Gastroesophageal sphincter (tissue), 4 donors: ENCODE data around the gene TDRD10. TPM values are rescaled to one million over a fixed set of nuclear protein-coding genes. Genes with fewer than 3 reads are reported as not detected.

Source experiments
- ATAC-seq: fragments of 150-250 bp; one replicate; pipeline ENCODE4 v1.9.1; 2016; ENCODE audit warnings: mild to moderate bottlenecking, moderate library complexity
- H3K27ac ChIP-seq, 4 donors: fragments of 200-600 bp; sonication (generic) in 3 of 4; 1 replicate in 3 of 4; 2 replicates in 1 of 4; pipeline ENCODE4 v1.5.1; 2016 to 2019
- H3K27me3 ChIP-seq: fragments of 200-600 bp; sonication (generic); one replicate; pipeline ENCODE4 v1.5.1; 2019
- H3K36me3 ChIP-seq, 2 donors: fragments of 200-600 bp; sonication (generic); one replicate each; pipeline ENCODE4 v1.5.1; 2019; ENCODE audit warnings: control low read depth in 1 of 2
- H3K4me1 ChIP-seq, 3 donors: fragments of 200-600 bp; sonication (generic); 1 replicate in 2 of 3; 2 replicates in 1 of 3; pipeline ENCODE4 v1.5.1; 2016 to 2019; ENCODE audit warnings: control low read depth in 2 of 3
- H3K4me3 ChIP-seq, 2 donors: fragments of 200-600 bp; sonication (generic); one replicate each; pipeline ENCODE4 v1.5.1; 2019; ENCODE audit warnings: mild to moderate bottlenecking in 1 of 2, moderate library complexity in 1 of 2
- H3K9me3 ChIP-seq, 3 donors: fragments of 200-600 bp; sonication (generic); one replicate each; pipeline ENCODE4 v1.5.1; 2017 to 2019; ENCODE audit warnings: control low read depth in 2 of 3
- CTCF ChIP-seq, 4 experiments: fragments of 200-600 bp in 2 of 4; fragments of 450-650 bp in 2 of 4; sonication (generic) in 1 of 4; IDR thresholded peaks; one replicate each; pipeline ENCODE4 v1.5.1; 2017 to 2019; ENCODE audit warnings: antibody characterized with exemption in 4 of 4, mild to moderate bottlenecking in 2 of 4, moderate library complexity in 2 of 4
- EP300 ChIP-seq: sonication (generic); formaldehyde crosslinking; IDR thresholded peaks from one replicate; pipeline ENCODE4 v1.6.1; 2017; ENCODE audit warnings: antibody characterized with exemption, mild to moderate bottlenecking
- POLR2A ChIP-seq, 2 donors: fragments of 450-650 bp; IDR thresholded peaks; one replicate each; pipeline ENCODE4 v1.6.1; 2017; ENCODE audit warnings: antibody characterized with exemption in 2 of 2, mild to moderate bottlenecking in 2 of 2, moderate library complexity in 1 of 2
- POLR2AphosphoS5 ChIP-seq: sonication (generic); formaldehyde crosslinking; IDR thresholded peaks from one replicate; pipeline ENCODE4 v1.6.1; 2017; ENCODE audit warnings: antibody characterized with exemption
- WGBS, 2 donors: methylation state at CpG; one replicate each; pipeline ENCODE4 v1.1.5; 2018; ENCODE audit warnings: low coverage in 1 of 2; 5-methylcytosine and 5-hydroxymethylcytosine counted together
- total RNA-seq, 4 donors: library from RNA; depleted of rRNA; stranded (reverse); fragments of >200 nt; gene quantifications; one replicate each; pipeline ENCODE4 v1.1.0, GENCODE V29; 2016

The TDRD10 gene
- total RNA-seq, 4 donors from 2014 or later = 1.4 to 3.3 (median 2.8) TPM

GRCh38 chr1:154573168-154573510, 71.1 kb downstream of the TDRD10 start:
- no peak for TF ChIP-seq CTCF (IDR thresholded peaks at IDR 0.05)
- no peak for TF ChIP-seq POLR2AphosphoS5
- TF ChIP-seq POLR2A (IDR thresholded peaks at IDR 0.05) = no peak
- TF ChIP-seq EP300 = no peak
- no peak overlapping the region for H3K27ac ChIP-seq
- H3K4me3 ChIP-seq = no peak overlapping the region
- 76 to 93% methylated on average over 3 of the region's 3 CpGs for WGBS, 2 donors
- no peaks in the 10 kb centered on the region for H3K9me3 ChIP-seq
- no peak for ATAC-seq
- H3K36me3 ChIP-seq = peaks cover 0 to 4% of the 10 kb centered on the region in 2 donors
- peaks cover 0 to 17% (median 4%) of the 10 kb centered on the region in 3 donors for H3K4me1 ChIP-seq
- peaks cover 37% of the 10 kb centered on the region for H3K27me3 ChIP-seq

GRCh38 chr1:154574716-154575115, 72.7 kb downstream of the TDRD10 start:
- H3K4me3 ChIP-seq = no peak overlapping the region
- no peaks in the 10 kb centered on the region for H3K9me3 ChIP-seq
- peaks cover 21% of the 10 kb centered on the region for H3K27me3 ChIP-seq
- peaks cover 0 to 20% of the 10 kb centered on the region in 2 donors for H3K36me3 ChIP-seq
- H3K27ac ChIP-seq = no peak overlapping the region
- WGBS, 2 donors = 6% methylated on average over 2 to 7 of the region's 7 CpGs
- TF ChIP-seq EP300 (no peak), POLR2A (IDR thresholded peaks at IDR 0.05) (no peak), POLR2AphosphoS5 (no peak), CTCF (IDR thresholded peaks at IDR 0.05) (no peak)
- H3K4me1 ChIP-seq = peaks cover 0 to 16% (median 4%) of the 10 kb centered on the region in 3 donors
- no peak for ATAC-seq

- Histone ChIP-seq H3K36me3 (peaks cover 0 to 26% of the 10 kb centered on the region in 2 donors), H3K27ac (no peak overlapping the region), H3K27me3 (peaks cover 16% of the 10 kb centered on the region), H3K4me1 (peaks cover 0 to 16% (median 4%) of the 10 kb centered on the region in 3 donors), H3K9me3 (no peaks in the 10 kb centered on the region), H3K4me3 (no peak overlapping the region)
- ATAC-seq = no peak
- TF ChIP-seq CTCF (IDR thresholded peaks at IDR 0.05) = no peak
- TF ChIP-seq POLR2A (IDR thresholded peaks at IDR 0.05) = no peak
- 40 to 73% methylated on average over 1 to 9 of the region's 10 CpGs for WGBS, 2 donors
Measured at GRCh38 chr1:154575147-154575927, 73.3 kb downstream of the TDRD10 start.

- no peak for ATAC-seq
- 70% methylated on average over 2 of the region's 8 CpGs; no CpG with 5 or more reads in 1 of the 2 donors for WGBS, 2 donors
- peaks cover 0 to 16% (median 4%) of the 10 kb centered on the region in 3 donors for H3K4me1 ChIP-seq
- H3K4me3 ChIP-seq = no peak overlapping the region
- no peaks in the 10 kb centered on the region for H3K9me3 ChIP-seq
- H3K36me3 ChIP-seq = peaks cover 0 to 34% of the 10 kb centered on the region in 2 donors
- no peak overlapping the region for H3K27ac ChIP-seq
- H3K27me3 ChIP-seq = peaks cover 16% of the 10 kb centered on the region
- TF ChIP-seq POLR2AphosphoS5 (no peak), EP300 (no peak), POLR2A (IDR thresholded peaks at IDR 0.05) (no peak)
Measured at GRCh38 chr1:154575951-154576566, 74.0 kb downstream of the TDRD10 start.

- Histone ChIP-seq H3K36me3 (peaks cover 0 to 48% of the 10 kb centered on the region in 2 donors), H3K9me3 (no peaks in the 10 kb centered on the region), H3K27ac (peak overlapping the region in 1 of 4 donors; percentile 17), H3K4me3 (no peak overlapping the region), H3K4me1 (peaks cover 0 to 16% (median 4%) of the 10 kb centered on the region in 3 donors), H3K27me3 (peaks cover 3% of the 10 kb centered on the region)
- ATAC-seq = peak; percentile 6
- no CpG with 5 or more reads among the region's 7 CpGs for WGBS, 2 donors
- TF ChIP-seq CTCF (IDR thresholded peaks at IDR 0.05) = no peak
- TF ChIP-seq POLR2A (IDR thresholded peaks at IDR 0.05) = no peak
- TF ChIP-seq EP300 = no peak
- TF ChIP-seq POLR2AphosphoS5 = no peak
Measured at GRCh38 chr1:154577346-154578057, 75.5 kb downstream of the TDRD10 start.
